ENCODE data around the gene FAM234B. TPM values are rescaled to one million over a fixed set of nuclear protein-coding genes. Genes with fewer than 3 reads are reported as not detected.

FAM234B gene
- polyA plus RNA-seq, 1 donor from 2014 or later, result 20.5 TPM

DNA sequence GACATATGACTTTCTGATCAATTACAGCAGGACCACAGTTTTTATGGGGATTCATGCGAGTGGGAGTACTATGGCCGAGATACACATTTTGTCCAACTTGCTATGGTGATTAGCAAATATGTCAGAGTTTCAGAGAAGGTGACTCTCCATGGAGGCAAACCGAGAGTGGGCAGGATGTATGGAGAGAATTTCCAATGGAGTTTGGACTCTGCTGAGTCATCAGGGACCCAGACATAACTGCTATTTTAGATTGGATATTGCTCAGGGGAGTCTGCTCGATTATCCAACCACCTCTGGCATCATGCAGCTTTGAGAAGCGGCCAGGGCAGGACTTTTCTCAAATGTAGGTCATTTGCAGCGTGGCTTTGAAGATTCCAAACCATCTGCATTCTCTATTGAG lies 68.8 kb downstream of the FAM234B start:
- no peaks in the 10 kb centered on the region for H3K27me3 ChIP-seq (ENCODE audit: insufficient read depth, low read depth, low read length)
- H3K4me2 ChIP-seq (ENCODE audit: low read length), result no peak overlapping the region
- H3K4me3 ChIP-seq (ENCODE audit: low read length), result no peak overlapping the region
- no peak overlapping the region for H2AFZ ChIP-seq (ENCODE audit: low read depth, low read length)
- no peak for TF ChIP-seq EP300 (conservative IDR thresholded peaks at IDR 0.05; ENCODE audit: poor library complexity, severe bottlenecking)
- TF ChIP-seq MXI1 (conservative IDR thresholded peaks at IDR 0.05; ENCODE audit: poor library complexity, severe bottlenecking), result no peak
- no peak for TF ChIP-seq TAF1 (IDR thresholded peaks at IDR 0.05; ENCODE audit: low read depth)
- no peak for TF ChIP-seq RAD21 (conservative IDR thresholded peaks at IDR 0.05)
- no peak for TF ChIP-seq CTCF (IDR thresholded peaks at IDR 0.05; ENCODE audit: poor library complexity, severe bottlenecking)
- no peak for TF ChIP-seq REST (IDR thresholded peaks at IDR 0.05; ENCODE audit: borderline replicate concordance)
- H3K9ac ChIP-seq (ENCODE audit: low read length), result no peak overlapping the region
- no peak overlapping the region for H3K27ac ChIP-seq (ENCODE audit: low read length)
- no peaks in the 10 kb centered on the region for H3K36me3 ChIP-seq (ENCODE audit: insufficient read depth, low read length)
- H3F3A ChIP-seq (ENCODE audit: insufficient read depth, low read length, poor library complexity, severe bottlenecking), result no peaks in the 10 kb centered on the region
- H4K20me1 ChIP-seq (ENCODE audit: insufficient read depth), result no peaks in the 10 kb centered on the region
- no peaks in the 10 kb centered on the region for H3K79me2 ChIP-seq (replicated peaks; ENCODE audit: insufficient read depth, low read length)
- H3K9me3 ChIP-seq (ENCODE audit: low read length), result no peaks in the 10 kb centered on the region
- no peaks in the 10 kb centered on the region for H3K9me2 ChIP-seq (ENCODE audit: insufficient read depth, low read length)

DNA sequence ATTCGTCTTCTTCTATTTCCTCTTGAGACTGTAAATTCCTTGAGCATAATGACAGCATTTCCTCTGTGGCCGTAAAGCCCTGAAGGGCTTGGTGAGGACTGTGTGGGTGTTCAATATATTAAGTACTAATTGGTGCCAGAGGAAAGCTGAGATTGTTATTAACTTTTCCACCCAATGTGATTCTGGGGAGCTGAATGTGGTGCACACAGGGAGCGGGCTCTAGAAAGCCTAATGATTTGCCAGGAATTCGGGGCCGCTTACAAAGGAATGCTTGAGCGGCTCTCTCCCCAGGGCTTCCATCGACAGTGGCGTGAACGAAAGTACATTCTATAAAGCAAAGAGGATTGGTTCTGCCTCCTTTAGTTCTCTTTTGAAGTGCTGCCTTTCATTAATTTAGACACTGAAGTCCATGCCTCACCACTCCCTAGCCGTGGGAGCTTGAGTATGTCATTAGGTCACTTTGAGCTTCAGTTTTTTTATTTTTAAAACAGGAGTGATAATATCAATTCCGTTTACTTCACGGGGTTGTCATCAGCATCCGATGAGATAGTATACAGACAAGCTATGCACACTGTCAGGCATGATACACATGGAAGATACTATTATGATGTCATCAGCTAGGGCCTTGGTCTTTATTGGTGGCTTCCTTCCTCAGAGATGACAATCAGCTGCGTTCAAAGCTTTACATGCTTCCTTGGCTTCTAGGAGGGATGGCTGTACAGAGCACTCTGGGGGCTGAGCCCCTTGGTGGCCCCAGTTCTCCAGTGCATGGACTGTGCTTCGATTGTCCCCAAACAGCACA lies 70.3 kb downstream of the FAM234B start:
- Histone ChIP-seq H3K9ac (ENCODE audit: low read length) (no peak overlapping the region), H3K36me3 (ENCODE audit: insufficient read depth, low read length) (no peaks in the 10 kb centered on the region), H3K4me2 (ENCODE audit: low read length) (no peak overlapping the region), H3F3A (ENCODE audit: insufficient read depth, low read length, poor library complexity, severe bottlenecking) (no peaks in the 10 kb centered on the region), H3K27ac (ENCODE audit: low read length) (no peak overlapping the region), H4K20me1 (ENCODE audit: insufficient read depth) (no peaks in the 10 kb centered on the region), H3K9me3 (ENCODE audit: low read length) (no peaks in the 10 kb centered on the region), H2AFZ (ENCODE audit: low read depth, low read length) (no peak overlapping the region), H3K79me2 (replicated peaks; ENCODE audit: insufficient read depth, low read length) (no peaks in the 10 kb centered on the region), H3K4me3 (ENCODE audit: low read length) (peak overlapping the region; percentile 35), H3K27me3 (ENCODE audit: insufficient read depth, low read depth, low read length) (no peaks in the 10 kb centered on the region), H3K9me2 (ENCODE audit: insufficient read depth, low read length) (no peaks in the 10 kb centered on the region)
- TF ChIP-seq MXI1 (conservative IDR thresholded peaks at IDR 0.05; ENCODE audit: poor library complexity, severe bottlenecking), result no peak
- no peak for TF ChIP-seq CTCF (IDR thresholded peaks at IDR 0.05; ENCODE audit: poor library complexity, severe bottlenecking)
